Esophagus squamous epithelium (tissue), 4 donors: ENCODE results near the gene ZDHHC14.

ENCODE experiments used
- POLR2A ChIP-seq, 4 donors: fragments of 450-650 bp; IDR thresholded peaks; one replicate each; pipeline ENCODE4 v1.6.1; 2017; ENCODE audit warnings: antibody characterized with exemption in 4 of 4, mild to moderate bottlenecking in 4 of 4, moderate library complexity in 3 of 4
- TF ChIP-seq, protein P1 (sequence below), 6 experiments: fragments of 450-650 bp in 4 of 6; fragments of 200-600 bp in 2 of 6; sonication (generic) in 2 of 6; IDR thresholded peaks; one replicate each; pipeline ENCODE4 v1.5.1; 2016 to 2019; ENCODE audit warnings: antibody characterized with exemption in 6 of 6, mild to moderate bottlenecking in 4 of 6, moderate library complexity in 4 of 6

DNA sequence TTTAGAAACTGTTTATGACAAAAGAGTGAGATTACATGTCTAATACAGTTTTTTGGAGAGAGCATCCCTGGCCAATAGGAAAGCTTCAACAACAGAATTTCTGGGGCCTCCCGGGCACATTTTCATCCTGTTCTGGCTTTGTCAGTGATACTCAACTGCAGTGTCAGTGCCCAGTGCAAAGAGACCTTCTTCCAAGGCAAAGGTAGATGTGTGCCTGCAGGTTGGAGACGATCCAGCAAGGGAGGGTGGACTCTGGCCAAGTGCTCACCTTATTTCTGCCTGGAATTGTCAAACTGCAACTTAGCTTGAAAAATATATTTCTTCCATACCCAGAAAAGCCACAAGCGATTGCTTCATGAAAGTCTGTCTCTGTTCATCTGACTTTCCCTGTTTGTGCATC is 230.4 kb downstream of the ZDHHC14 start:
- TF ChIP-seq, protein P1, sequence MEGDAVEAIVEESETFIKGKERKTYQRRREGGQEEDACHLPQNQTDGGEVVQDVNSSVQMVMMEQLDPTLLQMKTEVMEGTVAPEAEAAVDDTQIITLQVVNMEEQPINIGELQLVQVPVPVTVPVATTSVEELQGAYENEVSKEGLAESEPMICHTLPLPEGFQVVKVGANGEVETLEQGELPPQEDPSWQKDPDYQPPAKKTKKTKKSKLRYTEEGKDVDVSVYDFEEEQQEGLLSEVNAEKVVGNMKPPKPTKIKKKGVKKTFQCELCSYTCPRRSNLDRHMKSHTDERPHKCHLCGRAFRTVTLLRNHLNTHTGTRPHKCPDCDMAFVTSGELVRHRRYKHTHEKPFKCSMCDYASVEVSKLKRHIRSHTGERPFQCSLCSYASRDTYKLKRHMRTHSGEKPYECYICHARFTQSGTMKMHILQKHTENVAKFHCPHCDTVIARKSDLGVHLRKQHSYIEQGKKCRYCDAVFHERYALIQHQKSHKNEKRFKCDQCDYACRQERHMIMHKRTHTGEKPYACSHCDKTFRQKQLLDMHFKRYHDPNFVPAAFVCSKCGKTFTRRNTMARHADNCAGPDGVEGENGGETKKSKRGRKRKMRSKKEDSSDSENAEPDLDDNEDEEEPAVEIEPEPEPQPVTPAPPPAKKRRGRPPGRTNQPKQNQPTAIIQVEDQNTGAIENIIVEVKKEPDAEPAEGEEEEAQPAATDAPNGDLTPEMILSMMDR (IDR thresholded peaks at IDR 0.05), result no peak
- TF ChIP-seq POLR2A (IDR thresholded peaks at IDR 0.05), result no peak
